ENCODE measurements around the gene SLC7A1.

The SLC7A1 gene

DNA sequence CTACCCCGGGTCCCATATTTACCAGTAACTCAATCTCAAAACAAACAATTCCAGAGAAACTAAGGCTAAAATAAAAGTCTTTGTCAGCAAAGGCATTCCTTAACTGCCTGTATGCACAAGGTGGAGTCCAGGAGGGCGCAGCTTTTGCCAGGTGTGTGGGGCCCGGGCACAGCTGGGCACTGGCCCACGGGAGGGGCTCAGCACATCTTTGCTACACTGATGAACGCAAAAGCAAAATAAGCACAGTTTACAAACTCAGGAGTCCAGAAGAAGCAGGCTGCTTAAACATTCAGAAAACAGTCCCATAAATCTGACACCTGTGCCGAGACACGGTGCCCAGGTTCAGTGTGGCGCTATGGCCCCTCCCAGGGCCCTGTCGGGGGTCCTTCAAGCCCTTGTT, 70.8 kb downstream of the SLC7A1 start:
- TF ChIP-seq, protein P1, sequence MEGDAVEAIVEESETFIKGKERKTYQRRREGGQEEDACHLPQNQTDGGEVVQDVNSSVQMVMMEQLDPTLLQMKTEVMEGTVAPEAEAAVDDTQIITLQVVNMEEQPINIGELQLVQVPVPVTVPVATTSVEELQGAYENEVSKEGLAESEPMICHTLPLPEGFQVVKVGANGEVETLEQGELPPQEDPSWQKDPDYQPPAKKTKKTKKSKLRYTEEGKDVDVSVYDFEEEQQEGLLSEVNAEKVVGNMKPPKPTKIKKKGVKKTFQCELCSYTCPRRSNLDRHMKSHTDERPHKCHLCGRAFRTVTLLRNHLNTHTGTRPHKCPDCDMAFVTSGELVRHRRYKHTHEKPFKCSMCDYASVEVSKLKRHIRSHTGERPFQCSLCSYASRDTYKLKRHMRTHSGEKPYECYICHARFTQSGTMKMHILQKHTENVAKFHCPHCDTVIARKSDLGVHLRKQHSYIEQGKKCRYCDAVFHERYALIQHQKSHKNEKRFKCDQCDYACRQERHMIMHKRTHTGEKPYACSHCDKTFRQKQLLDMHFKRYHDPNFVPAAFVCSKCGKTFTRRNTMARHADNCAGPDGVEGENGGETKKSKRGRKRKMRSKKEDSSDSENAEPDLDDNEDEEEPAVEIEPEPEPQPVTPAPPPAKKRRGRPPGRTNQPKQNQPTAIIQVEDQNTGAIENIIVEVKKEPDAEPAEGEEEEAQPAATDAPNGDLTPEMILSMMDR (IDR thresholded peaks at IDR 0.05; ENCODE audit: low read depth, low read length), result no peak
- H3K4me3 ChIP-seq (ENCODE audit: low read depth, low read length), result no peak overlapping the region

DNA sequence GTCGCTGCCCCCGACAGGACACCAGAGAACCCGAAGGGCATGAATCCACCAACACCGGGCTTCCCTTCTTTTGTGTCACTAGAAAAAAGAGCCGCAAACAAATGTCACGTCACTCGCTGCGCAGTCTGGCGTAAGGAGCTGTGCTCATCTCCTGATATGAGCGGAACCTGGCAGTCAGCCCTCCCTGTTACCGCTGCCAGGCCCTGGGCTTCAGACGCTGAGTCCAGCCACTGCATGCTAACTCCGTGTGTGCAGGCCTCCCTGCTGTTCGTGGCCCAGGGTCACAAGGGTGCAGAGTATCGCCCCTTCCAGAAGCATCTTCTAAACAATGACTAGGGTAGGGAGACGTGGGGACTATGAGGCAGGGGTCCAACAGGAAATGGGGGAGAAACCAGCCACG, 71.3 kb downstream of the SLC7A1 start:
- H3K4me3 ChIP-seq (ENCODE audit: low read depth, low read length), result no peak overlapping the region
- TF ChIP-seq, protein P1 (IDR thresholded peaks at IDR 0.05; ENCODE audit: low read depth, low read length), result no peak

DNA sequence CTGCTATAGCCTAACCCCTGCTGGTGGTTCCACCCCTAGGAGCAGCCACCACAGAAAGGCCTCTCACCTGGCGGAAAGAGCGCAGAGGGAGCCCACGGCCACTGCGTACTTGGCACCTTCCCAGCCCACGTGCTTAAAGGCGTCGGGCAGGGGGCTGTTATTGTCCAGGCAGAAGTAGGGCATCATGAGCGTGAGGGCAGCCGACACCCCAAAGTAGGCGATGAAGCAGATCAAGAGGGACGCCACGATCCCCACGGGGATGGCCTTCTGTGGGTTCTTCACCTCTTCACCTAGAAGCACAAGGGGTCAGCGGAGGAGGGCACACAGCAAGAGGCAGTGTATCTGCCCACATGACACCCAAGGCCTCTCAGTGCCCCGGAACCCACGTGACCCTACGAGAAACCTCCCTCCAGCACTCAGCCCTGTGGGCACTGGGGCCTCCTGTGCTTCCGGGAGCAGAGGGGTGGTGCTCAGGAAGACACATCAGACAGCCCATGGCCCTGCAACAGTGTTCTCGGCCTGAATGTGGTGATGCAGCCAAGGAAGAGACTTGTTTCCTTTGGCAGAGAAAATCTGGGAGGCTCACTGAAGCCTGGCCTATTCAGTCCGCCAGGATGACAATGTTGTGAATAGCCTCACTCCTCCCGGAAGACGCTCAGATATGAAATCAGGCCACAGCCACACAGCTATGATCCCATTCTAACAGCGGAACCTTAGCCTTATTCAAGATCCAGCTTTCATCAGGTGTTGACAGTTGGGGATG, 72.1 kb downstream of the SLC7A1 start:
- TF ChIP-seq, protein P1 (IDR thresholded peaks at IDR 0.05; ENCODE audit: low read depth, low read length), result no peak
- H3K4me3 ChIP-seq (ENCODE audit: low read depth, low read length), result no peak overlapping the region

DNA sequence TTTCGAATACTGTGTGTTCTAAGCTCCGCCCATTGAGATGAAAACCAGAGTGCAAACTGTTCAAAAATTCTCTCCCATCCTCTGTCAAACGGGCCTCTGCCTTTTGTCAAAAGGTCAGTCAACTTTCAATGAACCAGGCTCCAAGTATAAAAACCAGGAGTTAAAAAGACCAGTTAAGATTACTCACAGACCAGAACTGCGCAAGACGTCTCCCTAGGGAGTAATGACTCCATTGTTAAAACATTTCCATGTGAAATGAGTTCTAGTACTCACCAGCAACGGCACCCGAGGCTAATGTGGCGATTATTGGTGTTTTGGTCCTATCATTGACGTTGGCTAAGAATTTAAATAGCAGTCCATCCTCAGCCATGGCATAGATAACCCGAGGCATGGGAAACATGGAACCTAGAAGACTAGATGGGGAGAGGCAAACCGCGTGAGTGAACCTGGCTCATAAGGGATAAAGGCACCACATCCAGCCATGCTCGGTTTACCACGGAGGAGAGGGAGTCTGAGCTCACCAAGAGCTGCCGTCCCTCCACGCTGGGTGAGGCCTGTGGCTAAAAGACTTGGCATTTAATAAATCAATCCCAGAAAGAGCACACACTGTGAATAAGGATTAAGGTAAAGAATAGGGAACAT, 73.3 kb downstream of the SLC7A1 start:
- TF ChIP-seq, protein P1 (IDR thresholded peaks at IDR 0.05; ENCODE audit: low read depth, low read length), result no peak
- H3K4me3 ChIP-seq (ENCODE audit: low read depth, low read length), result no peak overlapping the region

DNA sequence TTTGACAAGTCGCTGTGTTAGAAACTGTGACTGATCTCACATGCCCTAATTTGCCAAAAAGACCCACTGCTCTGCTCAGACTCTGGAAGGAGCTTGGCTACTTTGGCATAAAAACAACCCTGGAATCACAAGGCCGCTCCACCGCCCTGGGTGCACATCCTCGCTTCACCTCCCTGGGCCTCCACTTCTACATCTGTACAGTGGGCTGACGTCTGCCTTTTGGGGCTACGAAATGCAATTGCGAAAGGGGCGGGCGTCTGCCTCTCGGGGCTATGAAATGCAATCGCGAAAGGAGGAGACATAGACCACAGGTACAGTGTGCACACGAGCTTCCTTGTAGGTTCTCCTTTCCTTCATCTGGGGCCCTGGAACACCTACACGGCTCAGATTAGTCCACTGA, 74.2 kb downstream of the SLC7A1 start:
- H3K4me3 ChIP-seq (ENCODE audit: low read depth, low read length), result no peak overlapping the region
- TF ChIP-seq, protein P1 (IDR thresholded peaks at IDR 0.05; ENCODE audit: low read depth, low read length), result no peak

DNA sequence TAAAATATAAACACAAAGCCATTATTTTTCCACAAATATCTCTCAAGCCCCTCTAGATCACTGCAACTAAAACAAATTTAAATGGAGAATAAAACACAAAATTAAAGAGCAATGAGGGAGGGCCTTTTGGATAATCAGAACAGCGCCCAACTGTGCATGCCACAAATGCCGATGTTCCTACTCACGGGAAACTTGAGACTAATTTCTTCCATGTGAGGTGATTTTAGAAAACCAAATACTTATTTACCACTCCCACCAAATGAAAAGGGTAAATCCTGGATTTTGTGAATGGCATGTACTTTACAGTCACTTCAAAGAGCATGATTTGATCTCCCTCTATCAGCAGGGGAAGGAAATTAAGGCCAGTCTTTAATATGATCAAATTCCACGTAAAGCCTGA, 74.8 kb downstream of the SLC7A1 start:
- no peak overlapping the region for H3K4me3 ChIP-seq (ENCODE audit: low read depth, low read length)
- TF ChIP-seq, protein P1 (IDR thresholded peaks at IDR 0.05; ENCODE audit: low read depth, low read length), result no peak

DNA sequence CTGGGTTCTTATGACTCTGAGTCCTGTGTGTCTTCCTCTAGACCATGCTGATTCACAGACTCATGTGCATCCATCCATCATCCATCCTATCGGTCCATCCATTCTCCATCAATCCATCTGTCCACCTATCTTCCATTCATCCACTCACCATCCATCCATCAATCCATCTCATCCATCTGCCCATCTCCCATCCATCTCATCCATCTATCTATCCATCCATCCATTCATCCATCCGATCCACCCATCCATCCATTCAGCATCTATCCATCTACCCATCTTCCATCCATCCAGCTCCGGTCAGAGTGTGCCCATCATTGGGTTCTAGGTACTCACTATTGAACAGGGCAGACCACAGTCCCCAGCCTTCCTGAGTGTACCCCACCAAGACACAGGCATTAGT, 75.6 kb downstream of the SLC7A1 start:
- no peak overlapping the region for H3K4me3 ChIP-seq (ENCODE audit: low read depth, low read length)
- TF ChIP-seq, protein P1 (IDR thresholded peaks at IDR 0.05; ENCODE audit: low read depth, low read length), result no peak

Measured in WI38 (cell line).